GM11168 (cell line): ENCODE data around the gene GSN.

Experiments
- in situ Hi-C: fragments of 300-500 bp; cut with MboI; formaldehyde crosslinking; loops from one replicate; pipeline ENCODE4 v1.12.0; 2022; ENCODE audit warnings: low sequenced_read_pairs; ENCODE audit not compliant: unreplicated experiment

The GSN gene

DNA sequence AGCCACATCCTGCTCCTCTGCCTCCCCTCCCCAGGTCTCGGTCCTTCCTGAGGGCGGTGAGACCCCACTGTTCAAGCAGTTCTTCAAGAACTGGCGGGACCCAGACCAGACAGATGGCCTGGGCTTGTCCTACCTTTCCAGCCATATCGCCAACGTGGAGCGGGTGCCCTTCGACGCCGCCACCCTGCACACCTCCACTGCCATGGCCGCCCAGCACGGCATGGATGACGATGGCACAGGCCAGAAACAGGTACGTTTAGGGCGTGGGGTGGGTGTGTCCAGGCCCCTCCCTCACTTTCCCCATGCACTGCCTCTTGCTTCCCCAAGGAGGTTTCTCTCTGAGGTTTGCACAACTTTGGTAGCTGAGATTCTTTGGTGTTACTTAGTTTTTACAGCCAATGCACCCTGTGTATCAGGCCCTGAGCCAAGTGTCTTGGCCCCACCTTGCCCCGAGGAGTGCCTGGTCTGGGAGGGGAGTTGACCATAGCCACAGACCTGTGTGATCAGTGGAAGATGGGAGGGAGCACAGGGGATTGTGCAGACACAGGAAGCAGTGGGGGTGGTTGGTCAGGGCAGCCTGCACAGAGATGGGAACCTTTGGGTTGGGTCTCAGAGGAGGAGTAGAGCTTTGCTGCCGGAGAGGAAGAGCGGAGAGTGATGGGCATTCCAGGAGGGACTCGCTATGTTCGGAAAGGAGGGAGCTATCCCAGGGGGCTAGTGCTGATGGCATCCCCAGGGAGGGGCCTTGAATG lies 50.8 kb downstream of the GSN start:
- in situ Hi-C loops: no loop called here

DNA sequence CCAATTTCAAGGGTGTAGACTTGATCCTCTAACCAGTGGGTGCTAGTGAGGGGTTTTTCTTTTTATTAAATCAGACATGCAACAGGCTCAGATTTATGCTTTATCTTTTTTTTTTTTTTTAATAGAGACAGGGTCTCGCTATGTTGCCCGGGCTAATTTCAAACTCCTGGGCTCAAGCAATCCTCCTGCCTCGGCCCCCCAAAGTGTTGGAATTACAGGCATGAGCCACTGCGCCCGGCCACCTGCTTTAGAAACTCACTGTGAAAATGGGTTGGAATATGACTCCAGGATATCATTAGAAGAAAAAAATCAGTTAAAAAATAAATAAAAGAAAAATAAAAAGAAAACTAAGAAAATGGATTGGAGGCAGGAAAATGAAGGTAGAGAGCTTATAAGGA lies 51.4 kb downstream of the GSN start:
- in situ Hi-C loops: no loop called here

DNA sequence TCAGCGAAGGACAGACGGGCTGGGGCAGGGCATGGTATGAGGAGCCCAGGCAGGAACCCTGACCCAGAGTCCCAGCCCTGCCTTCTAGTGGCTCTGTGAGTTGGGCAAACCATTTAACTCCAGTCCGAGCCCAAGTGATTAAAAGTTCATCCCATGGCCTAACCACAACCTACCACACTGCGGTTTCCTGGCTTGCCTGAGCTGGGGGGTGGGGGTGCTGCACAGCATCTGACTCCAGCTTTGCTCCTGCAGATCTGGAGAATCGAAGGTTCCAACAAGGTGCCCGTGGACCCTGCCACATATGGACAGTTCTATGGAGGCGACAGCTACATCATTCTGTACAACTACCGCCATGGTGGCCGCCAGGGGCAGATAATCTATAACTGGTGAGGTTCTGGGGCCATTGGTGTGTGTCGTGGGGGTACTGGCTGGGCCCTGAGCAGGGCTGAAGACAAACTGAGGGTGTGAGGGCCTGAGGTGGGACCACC lies 53.1 kb downstream of the GSN start:
- in situ Hi-C loops: no loop called here

DNA sequence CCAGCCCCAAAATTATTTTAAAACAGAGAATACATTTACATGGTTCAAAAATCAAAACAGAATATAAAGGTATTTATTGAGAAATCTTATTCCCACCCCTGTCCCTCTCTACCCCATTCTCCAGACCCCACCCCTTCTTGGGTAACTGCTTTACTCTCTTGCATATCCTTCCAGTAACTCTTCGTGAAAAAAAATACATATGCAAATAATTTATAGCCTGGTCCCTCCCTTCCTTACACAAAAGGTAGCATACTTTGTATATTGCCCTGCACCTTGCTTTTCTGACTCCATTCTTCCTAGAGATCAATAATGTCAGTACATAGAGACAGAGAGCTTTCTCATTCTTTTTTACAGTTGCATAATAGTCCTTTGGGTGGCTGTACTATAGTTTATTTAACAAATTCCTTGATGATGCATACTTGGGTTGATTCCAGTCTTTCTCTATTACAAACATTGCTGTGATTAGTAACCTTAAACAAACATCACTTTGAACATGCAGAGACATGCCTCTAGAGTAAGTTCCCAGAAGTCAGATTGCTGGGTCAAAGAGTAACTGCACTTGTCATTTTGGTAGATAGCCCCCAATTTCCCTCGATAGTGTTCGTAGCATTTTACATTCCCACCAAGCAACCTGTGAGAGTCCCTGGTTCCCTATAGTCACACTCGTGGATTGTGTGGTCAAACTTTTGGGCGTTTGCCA lies 54.2 kb downstream of the GSN start:
- in situ Hi-C loops: no loop called here

DNA sequence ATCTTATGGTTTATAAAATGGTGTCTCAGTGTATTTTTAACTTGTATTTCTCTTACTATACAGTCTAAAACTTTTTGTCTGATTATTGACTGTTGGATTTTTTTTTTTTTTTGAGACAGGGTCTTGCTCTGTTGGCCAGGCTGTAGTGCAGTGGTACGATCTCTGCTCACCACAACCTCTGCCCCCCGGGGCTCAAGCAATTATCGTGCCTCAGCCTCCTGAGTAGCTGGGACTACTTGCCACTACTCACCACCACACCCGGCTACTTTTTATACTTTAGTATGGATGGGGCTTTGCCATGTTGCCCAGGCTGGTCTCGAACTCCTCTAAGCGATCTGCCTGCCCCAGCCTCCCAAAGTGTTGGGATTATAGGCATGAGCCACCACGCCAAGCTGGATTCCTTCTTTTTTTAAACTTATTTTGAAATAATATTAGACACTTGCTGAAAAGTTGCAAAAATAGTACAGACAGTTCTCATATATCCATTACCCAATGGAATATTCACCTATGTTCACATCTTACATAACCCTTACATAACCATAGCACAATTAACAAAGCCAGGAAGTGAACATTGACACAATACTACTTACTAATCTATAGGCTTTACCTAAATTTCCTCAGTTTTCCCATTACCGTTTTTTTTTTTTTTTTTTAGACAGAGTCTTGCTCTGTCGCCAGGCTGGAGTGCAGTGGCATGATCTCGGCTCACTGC lies 54.9 kb downstream of the GSN start:
- in situ Hi-C loops: no loop called here

DNA sequence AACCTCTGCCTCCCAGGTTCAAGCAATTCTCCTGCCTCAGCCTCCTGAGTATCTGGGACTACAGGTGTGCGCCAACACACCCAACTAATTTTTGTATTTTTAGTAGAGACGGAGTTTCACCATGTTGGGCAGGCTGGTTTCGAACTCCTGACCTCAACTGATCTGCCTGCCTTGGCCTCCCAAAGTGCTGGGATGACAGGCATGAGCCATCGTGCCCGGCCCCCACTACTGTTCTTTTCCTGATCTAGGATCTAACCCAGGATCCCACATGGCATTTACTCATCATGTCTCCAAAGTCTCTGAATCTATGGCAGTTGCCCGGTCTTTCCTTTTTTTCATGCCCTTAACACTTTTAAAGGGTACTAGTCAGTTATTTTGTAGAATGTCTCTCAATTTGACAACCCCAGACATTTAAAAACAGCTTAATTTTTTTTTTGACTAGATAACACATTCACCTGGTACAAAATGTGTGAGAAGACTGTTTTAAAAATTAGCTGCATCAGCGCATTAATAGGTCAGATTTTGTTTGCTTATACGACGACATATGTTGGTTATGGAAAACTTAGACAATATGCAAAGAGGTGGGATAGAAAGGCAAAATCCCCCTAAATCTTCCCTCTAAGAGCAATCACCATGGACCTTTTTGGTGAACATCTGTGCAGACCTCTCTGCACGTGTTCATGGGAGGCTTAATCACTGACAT lies 55.6 kb downstream of the GSN start:
- in situ Hi-C loops: no loop called here

DNA sequence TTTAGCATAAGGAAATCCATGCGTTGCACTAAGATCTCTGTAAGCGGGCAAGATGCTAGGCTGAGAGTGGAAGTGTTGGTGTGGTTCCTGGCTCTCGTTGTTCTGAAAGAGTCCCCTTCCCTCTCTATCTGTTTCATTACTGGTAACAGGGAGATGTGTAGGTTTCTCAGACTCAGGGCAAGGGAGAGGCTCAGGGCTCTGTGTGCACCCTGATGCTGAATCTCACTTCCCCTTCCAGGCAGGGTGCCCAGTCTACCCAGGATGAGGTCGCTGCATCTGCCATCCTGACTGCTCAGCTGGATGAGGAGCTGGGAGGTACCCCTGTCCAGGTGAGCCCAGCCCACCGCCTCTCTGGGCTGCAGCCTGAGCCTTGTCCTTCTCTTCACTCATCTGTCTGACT lies 56.4 kb downstream of the GSN start:
- in situ Hi-C loops: no loop called here

DNA sequence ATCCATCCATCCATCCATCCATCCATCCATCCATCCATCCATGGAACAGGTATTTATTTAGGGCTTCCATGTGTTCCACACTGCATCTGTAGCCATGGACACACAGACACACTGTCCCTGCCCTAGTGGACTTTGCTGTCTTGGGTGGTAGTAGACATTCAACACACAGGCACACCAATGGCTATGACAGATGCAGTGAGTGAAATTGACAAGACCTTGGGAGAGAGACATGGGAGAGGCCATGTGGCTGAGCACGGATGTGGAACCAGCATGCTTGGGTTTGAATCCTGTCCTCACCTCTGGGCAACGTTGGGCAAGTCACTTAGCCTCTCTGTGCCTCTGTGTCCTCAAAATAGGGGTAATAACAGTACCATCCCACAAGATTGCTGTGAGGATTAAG lies 56.8 kb downstream of the GSN start:
- in situ Hi-C loops: no loop called here

DNA sequence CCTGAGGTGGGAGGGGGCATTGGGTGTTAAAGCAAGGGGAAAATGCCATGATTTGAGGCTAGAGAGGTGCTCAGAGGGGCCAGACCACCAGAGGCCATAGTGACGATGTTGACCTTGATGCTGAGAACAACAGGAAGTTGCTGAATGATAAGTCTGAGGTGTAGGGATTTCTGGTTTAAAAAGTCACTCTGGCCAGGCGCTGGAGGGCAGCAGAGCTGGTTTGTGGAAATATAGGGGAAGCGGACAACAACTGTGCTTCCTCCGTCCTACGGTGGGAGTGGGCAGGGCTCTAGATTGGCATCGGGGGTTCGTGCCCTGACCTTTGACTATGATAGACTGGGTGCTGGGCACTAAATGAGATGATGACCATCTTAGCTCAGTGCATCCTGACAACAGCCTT lies 57.4 kb downstream of the GSN start:
- in situ Hi-C loops: no loop called here

DNA sequence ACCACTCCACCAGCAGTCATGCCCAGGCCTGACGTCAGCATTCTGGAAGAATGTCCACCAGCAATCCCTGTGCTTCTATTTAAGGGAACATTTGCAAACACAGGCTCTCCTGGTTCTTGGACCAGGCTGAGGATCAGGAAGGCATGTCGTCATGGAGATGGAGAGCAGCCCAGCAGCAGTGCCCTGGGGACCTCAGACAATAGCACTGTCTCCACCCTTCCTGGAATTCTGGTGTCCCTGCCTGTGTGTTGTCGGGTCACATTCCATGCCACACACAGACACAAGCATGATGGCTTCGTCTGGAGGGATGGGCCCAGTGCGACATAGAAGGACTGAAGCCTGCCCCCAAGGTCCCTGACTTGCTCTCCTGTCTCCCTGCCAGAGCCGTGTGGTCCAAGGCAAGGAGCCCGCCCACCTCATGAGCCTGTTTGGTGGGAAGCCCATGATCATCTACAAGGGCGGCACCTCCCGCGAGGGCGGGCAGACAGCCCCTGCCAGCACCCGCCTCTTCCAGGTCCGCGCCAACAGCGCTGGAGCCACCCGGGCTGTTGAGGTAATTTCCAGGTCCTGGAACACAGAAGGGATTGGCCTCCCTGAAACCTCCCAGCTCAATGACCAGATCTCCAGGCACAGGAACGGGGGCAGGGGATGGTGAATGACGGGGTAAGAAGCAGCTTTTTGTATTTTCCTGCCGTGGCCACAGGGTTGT lies 58.3 kb downstream of the GSN start:
- in situ Hi-C loops: no loop called here

DNA sequence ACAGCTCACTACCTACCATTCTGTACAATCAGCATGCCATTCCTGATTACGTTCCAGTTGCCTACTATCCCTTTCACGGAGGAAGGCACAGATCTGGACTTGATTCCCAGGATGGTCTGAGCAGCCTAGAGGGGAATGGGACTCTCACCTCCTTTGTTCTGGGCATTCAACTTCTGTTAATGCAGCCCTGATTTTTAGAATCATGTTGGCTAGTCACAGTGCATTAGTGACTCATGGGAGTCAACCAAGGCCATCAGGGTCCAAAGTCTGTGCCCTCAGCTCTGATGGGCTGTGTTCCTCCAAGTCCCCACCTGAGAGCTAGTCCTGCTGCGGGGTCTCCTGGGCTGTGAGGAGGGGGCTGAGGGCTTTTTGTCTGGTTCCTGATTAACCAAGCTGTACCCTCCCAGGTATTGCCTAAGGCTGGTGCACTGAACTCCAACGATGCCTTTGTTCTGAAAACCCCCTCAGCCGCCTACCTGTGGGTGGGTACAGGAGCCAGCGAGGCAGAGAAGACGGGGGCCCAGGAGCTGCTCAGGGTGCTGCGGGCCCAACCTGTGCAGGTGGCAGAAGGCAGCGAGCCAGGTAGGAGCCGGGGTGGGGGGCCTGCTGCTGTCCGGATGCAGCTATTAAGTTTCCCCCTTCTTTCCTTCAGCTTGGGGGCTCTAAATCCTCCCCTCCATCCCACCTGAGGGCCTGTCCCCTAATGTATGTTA lies 59.1 kb downstream of the GSN start:
- in situ Hi-C loops: no loop called here

DNA sequence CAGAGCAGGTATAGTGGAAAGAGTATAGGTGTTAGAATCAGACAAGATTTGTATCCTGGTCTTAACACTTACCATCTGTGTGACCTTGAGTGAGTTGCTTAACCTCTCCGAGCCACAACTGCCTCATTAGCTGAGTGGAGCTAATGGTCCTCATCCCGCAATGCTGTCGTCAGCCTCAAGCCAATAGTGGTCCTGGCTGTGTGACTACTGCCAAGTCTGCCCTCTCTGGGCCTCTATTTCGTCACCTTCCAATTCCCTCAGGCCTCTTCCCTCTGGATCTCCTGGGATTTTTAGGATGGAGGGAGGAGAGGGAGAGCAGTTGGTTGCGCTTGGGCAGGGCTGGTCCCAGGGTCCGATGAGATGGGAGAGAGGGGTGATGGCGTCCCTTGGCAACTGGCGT lies 60.5 kb downstream of the GSN start:
- in situ Hi-C loops: no loop called here

DNA sequence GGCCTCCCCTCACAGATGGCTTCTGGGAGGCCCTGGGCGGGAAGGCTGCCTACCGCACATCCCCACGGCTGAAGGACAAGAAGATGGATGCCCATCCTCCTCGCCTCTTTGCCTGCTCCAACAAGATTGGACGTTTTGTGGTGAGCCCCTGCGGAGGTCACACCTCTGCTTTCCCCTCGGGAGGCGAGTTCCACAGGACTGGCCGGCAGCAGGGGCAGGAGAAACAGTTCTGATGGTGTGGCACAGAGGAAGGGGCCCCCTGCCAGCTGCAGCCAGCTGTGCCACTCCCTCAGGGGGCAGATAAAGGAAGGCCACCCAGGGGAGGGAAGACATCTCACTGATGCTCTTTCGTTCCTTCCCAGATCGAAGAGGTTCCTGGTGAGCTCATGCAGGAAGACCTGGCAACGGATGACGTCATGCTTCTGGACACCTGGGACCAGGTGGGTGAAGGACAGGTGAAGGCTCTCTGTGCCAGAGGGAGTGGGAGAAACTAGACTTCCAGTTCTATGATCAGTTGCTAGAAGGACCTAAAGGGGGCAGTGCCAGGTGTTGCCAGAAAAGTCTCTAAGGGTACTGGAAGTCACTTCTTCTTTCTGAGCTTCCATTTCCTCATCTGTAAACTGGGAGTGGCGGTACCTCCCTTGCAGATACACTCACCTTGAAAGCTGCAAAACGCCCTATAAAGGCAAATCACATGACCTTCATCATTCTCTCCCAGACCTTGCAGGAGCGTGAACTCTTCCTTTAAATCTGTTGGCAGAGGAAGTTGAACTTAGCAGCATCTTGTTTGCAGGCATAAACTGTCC lies 61.1 kb downstream of the GSN start:
- in situ Hi-C loops: no loop called here

DNA sequence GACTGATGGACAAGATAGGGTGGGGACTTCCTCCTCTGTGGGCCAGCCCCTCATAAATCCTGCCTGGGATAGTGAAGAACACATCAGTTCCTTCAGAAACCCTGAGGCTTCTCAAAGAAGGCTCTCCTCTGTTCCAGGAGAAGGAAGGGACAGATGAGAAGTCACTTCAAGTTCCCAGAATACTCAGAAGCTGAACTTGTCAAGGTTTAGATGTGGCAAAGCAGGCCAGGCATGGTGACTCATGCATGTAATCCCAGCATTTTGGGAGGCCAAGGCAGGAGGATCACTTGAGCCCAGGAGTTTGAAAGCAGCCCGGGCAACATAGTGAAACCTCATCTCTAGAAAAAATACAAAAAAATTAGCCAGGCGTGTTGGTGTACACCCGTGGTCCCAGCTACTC lies 63.6 kb downstream of the GSN start:
- in situ Hi-C loops: no loop called here

DNA sequence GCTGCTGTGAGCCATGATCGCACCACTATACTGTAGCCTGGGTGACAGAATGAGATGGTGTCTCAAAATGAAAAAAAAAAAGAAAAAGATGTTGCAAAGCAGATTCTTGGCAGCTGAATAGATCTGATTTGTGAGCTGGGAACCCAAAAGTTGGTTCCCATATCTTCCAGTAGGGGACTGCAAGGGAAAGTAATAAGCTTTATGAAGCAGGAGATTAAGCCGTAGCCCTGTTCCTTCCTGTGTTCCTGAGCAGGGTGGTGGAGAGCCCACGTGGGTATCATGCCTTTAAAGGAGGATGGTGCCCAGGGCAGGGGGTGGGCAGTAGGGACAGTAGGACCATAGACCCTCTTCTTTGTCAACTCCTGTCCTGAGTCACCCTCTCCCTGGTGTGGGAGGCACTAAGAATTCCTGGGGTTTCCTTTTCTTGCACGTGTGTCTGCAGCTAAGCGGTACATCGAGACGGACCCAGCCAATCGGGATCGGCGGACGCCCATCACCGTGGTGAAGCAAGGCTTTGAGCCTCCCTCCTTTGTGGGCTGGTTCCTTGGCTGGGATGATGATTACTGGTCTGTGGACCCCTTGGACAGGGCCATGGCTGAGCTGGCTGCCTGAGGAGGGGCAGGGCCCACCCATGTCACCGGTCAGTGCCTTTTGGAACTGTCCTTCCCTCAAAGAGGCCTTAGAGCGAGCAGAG lies 64.2 kb downstream of the GSN start:
- in situ Hi-C loops: no loop called here

DNA sequence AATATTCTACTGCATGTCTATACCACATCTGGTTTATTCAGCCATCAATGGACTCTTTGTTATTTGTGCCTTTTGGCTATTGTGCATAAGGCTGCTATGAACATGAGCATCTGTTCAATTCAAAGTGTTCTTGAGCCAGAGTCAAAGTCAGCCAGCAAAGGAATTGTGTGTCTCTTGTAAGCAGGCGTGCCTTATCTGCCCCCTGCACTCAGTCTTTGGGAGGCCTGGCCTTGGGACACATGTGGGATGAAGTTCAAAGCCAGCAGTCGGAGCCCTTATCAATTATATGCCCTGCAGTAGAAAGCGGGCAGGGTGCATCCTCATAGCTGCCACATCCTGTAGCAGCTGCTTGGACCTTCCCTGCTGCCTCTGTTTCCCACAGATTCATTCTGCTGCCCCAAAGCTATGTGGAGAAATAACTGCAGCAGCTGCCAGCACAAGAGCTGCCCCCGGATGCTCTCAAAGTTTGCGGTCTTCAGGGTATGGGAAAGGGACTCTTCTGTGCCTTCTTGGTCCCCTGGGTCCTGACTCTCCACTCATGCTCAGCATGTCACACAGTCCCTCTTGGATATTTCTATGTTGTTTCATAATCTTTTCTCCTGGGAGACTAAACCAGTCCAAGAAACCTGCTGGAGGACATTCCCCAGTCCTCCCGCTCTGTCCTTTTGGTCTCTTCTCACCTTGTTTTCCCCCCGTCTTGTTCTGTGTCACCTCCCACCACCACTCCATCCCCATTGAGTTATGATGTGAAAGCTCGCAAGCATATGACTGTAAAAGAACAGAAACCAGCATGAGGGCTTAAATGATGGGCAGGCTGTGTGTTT lies 66.2 kb downstream of the GSN start:
- in situ Hi-C loops: no loop called here

DNA sequence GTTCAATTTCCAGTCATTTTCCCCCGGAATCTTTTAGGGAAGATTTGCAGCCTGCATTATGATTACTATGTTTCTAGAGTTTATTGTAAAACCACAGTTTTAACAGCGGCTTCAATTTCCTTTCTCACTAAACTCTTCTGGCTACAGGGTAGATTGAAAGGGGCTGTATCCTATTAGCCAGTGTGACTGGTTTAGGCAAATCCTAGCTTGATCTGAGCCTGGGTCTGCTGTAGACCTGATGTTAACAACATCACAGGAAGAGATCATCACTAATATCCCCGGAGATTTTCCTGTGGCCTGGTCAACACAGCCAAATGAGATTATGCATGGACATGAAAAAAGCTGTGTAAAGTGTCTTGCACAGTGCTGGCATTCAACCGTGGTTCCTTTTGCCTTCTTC lies 68.7 kb downstream of the GSN start:
- in situ Hi-C loops: loop anchor here (5.0 kb wide), 1 partner anchor 51 kb away; no protein-coding TSS in a partner anchor
